22Rv1 (cell line): ENCODE results near the gene PFDN6.
A peak's percentile ranks its signal among the peaks of the same experiment; 100 is the strongest.

ENCODE experiments used
- H3K27ac ChIP-seq: fragments of 450-650 bp; 2 replicates; pipeline ENCODE4 v1.5.1; 2017
- CTCF ChIP-seq: fragments of 450-650 bp; IDR thresholded peaks from 2 replicates; pipeline ENCODE4 v1.5.1; 2017; ENCODE audit warnings: mild to moderate bottlenecking
- ZFX ChIP-seq: fragments of 450-650 bp; IDR thresholded peaks from 2 replicates; pipeline ENCODE4 v1.6.1; 2017; ENCODE audit warnings: antibody characterized with exemption, borderline replicate concordance

Gene PFDN6

DNA sequence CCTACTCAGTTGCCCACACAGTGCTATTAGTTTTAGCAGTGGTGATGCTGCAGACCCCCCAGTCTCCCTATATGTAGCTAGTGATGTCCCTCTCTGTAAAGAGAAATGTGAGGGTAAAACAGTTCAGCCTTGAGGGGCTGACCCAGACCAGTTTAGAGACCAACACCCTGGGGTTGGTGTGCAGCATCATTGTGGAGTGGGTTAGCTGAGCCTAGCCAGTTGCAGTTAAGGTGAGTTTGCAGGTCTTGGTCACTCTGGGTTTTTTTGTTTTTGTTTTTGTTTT is 12.9 kb upstream of the PFDN6 start:
- TF ChIP-seq ZFX (no peak), CTCF (no peak)
- H3K27ac ChIP-seq = peak overlapping the region; percentile 93

DNA sequence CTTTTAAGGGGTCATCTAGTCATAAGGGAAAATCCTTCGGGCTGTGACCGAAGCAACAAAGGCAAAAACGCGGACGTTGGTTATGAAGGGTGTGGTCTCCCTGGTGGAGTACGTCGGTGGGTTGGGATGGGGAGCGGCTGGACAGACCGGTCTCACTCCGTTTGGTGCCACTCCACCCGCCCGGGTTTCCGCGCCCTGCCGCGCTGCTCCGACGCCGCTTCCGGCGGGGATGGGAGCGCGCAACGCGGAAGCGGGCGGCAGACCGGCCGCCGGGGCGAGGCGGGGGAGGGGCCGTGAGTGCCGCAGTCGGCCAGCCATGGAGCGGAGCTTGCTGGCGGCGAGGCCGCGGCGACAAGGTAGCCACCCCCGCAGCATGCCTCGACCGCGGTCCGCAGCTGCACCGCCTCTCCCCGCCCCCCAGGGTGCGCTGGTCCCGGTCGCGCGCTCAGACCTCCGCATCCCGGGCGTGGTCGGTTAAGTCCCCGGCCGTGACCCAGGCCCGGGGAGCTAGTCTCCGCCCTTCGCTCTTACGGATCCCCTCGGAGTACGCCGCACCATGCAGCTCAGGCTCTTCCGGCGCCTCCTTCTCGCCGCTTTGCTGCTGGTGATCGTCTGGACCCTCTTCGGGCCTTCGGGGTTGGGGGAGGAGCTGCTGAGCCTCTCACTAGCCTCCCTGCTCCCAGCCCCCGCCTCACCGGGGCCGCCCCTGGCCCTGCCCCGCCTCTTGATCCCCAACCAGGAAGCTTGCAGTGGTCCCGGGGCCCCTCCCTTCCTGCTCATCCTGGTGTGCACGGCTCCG is 12.3 kb upstream of the PFDN6 start, which contains the start of gene B3GALT4:
Gene B3GALT4, plus strand, starts transcription at position 260 of the 799 bp plus-strand sequence. Its CDS starts 297 bp downstream, at position 557.
- peak; percentile 52 for TF ChIP-seq CTCF
- no peak for TF ChIP-seq ZFX

DNA sequence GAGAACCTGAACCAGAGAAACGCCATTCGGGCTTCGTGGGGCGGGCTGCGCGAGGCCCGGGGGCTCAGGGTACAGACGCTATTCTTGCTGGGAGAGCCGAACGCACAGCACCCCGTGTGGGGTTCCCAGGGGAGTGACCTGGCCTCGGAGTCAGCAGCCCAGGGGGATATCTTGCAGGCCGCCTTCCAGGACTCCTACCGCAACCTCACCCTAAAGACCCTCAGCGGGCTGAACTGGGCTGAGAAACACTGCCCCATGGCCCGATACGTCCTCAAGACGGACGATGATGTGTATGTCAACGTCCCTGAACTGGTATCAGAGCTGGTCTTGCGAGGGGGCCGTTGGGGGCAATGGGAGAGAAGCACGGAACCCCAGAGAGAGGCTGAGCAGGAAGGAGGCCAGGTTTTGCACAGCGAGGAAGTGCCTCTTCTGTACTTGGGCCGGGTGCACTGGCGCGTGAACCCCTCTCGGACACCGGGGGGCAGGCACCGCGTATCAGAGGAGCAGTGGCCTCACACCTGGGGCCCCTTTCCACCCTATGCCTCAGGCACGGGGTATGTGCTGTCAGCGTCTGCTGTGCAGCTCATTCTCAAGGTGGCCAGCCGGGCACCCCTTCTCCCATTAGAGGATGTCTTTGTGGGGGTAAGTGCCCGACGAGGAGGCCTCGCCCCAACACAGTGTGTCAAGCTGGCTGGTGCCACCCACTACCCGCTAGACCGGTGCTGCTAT is 11.6 kb upstream of the PFDN6 start:
- TF ChIP-seq ZFX (no peak), CTCF (no peak)
- H3K27ac ChIP-seq = peak overlapping the region; percentile 93

More for the DNA sequence above, 12.3 kb upstream of the PFDN6 start, which contains the start of gene B3GALT4:
- peak within 1 kb of the TSS; percentile 93 for H3K27ac ChIP-seq

- TF ChIP-seq CTCF = no peak
- TF ChIP-seq ZFX = no peak
- H3K27ac ChIP-seq = peak overlapping the region; percentile 93
Observed at GRCh38 chr6:33278392-33278741, 11.0 kb upstream of the PFDN6 start.

- peak overlapping the region; percentile 93 for H3K27ac ChIP-seq
- TF ChIP-seq ZFX (no peak), CTCF (no peak)
Observed at GRCh38 chr6:33278810-33279209, 10.6 kb upstream of the PFDN6 start.

DNA sequence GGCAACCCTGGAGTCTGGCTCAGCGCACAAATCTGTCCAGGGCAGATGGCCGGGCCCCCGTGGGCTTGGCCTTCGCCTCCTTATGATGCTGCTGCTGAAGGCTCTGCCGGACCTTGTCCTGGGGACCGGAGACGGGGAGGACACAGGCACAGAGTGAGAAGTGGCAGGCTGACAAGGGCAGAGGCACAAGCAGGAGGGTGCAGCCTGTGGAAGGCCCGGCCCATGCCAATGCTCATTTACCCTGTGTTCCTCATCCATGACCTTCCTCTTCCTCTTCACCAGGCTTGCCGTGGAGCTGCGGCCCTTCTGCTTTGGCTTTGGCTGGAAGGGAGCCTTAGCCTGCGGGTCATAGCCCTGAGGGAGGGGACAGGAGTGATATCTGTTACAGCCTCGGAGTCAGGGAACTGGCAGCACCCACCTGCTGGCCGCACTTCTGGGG is 10.1 kb upstream of the PFDN6 start:
- 0 out of 2 replicates have a peak overlapping the region, but pooled peaks have one; percentile 93 for H3K27ac ChIP-seq
- TF ChIP-seq CTCF (no peak), ZFX (no peak)

DNA sequence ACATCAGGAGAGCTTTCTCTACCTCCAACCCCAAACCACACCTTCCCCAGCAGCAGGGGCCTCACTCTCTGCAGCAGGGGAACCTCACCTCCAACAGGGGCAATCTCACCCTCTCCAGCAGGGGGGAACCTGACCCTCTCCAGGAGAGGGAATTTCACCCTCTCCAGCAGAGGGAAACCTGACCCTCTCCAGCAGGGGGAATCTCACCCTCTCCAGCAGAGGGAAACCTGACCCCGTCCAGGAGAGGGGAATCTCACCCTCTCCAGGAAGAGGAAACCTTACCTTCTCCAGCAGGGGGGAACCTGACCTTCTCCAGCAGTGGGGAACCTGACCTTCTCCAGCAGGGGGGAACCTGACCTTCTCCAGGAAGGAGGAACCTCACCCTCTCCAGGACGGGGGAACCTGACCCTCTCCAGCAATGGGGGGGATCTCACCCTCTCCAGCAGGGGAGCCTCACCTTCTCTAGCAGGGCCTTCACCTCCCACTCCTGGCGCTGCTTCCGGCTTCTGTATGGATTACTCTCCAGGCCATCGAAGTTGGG is 9.4 kb upstream of the PFDN6 start:
- TF ChIP-seq ZFX = no peak
- TF ChIP-seq CTCF = peak; percentile 38
- H3K27ac ChIP-seq = no peak overlapping the region
